Bronchial epithelial cell (primary cell): ENCODE results near the gene FXYD1. TPM values are rescaled to one million over a fixed set of nuclear protein-coding genes. Genes with fewer than 3 reads are reported as not detected.

Source experiments
- DNase-seq: peaks from one replicate; pipeline ENCODE4 v3.0.0-alpha.2; 2010; ENCODE audit warnings: low read depth
- FAIRE-seq: peaks from 2 replicates; lab custom pipeline; 2011; peaks lifted over from hg19 to GRCh38; lab: Jason Lieb, UNC
- H3K27me3 ChIP-seq: 2 replicates; pipeline ENCODE4 v1.5.1; 2011; ENCODE audit warnings: low read length; ENCODE audit not compliant: control insufficient read depth, insufficient read depth
- H3K36me3 ChIP-seq: 2 replicates; pipeline ENCODE4 v1.5.1; 2011; ENCODE audit warnings: low read length; ENCODE audit not compliant: control insufficient read depth, insufficient read depth
- H3K4me3 ChIP-seq: 2 replicates; pipeline ENCODE4 v1.5.1; 2011; ENCODE audit warnings: mild to moderate bottlenecking, low read depth, low read length, control low read depth
- total RNA-seq: library from RNA; depleted of rRNA; stranded (reverse); fragments of >200 nt; gene quantifications from 2 replicates; pipeline ENCODE4 v1.2.1, GENCODE V29; 2014
- TF ChIP-seq, protein P1 (sequence below): IDR thresholded peaks from 2 replicates; pipeline ENCODE4 v1.5.1; 2011; ENCODE audit warnings: mild to moderate bottlenecking, moderate library complexity, low read length, control low read depth, inconsistent platforms; ENCODE audit not compliant: insufficient read depth, severe bottlenecking

Gene FXYD1
- not detected in 2 replicates for total RNA-seq

DNA sequence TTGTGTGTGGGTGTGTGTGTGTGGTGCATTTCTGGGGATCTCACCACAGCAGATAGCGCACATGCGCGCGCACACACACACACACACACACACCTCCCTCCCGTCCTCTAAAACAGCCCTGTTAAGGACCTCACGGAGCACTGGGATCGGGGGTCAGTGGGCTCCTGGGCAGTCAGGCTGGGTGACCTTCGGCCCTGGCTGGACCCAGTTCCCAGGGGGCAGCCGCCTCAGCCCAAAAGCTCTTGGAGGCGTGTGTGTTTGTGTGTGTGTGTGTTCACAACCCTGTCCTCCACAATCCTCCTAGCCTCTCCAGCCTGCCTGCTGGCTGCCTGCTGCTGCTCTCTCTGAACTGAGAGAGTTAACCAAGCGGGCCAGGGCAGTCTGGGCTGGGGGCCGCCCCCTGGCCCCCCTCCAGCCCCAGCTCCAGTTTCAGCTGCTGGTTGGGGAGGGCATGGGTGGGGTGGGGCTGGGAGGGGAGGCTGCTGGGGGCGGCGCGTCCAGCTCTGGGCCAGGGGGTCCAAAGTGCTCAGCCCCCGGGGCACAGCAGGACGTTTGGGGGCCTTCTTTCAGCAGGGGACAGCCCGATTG lies at the start of gene FXYD1:
Gene FXYD1 (plus strand): TSS at position 520 of the 588 bp plus-strand sequence. CDS start 1,256 bp downstream, outside the sequence.
- Histone ChIP-seq H3K27me3 (peaks cover 10% of the 10 kb centered on the region), H3K4me3 (no peak within 1 kb of the TSS), H3K36me3 (no peaks in the 10 kb centered on the region)
- DNase-seq (no peak), FAIRE-seq (no peak)
- TF ChIP-seq, protein P1, sequence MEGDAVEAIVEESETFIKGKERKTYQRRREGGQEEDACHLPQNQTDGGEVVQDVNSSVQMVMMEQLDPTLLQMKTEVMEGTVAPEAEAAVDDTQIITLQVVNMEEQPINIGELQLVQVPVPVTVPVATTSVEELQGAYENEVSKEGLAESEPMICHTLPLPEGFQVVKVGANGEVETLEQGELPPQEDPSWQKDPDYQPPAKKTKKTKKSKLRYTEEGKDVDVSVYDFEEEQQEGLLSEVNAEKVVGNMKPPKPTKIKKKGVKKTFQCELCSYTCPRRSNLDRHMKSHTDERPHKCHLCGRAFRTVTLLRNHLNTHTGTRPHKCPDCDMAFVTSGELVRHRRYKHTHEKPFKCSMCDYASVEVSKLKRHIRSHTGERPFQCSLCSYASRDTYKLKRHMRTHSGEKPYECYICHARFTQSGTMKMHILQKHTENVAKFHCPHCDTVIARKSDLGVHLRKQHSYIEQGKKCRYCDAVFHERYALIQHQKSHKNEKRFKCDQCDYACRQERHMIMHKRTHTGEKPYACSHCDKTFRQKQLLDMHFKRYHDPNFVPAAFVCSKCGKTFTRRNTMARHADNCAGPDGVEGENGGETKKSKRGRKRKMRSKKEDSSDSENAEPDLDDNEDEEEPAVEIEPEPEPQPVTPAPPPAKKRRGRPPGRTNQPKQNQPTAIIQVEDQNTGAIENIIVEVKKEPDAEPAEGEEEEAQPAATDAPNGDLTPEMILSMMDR = no peak

DNA sequence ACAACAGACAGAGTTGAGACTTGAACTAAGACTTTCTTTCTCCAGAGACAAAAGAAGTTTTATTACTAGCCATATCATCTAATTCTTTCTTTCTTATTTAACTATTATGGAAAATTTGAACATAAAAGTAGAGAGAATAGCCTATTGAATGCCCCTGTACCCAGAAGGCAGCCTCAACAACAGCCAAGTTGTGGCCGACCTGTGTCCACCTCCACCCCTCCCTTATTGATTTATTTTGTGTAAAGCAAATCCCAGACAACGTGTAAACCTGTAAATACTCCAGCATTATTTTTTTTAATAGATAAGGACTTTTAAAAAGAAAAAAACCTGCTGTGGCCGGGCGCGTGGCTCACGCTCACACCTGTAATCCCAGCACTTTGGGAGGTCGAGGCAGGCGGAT lies 49.1 kb upstream of the FXYD1 start:
- TF ChIP-seq, protein P1 = no peak
- FAIRE-seq = no peak
- no peaks in the 10 kb centered on the region for H3K36me3 ChIP-seq
- no peak for DNase-seq
- no peak overlapping the region for H3K4me3 ChIP-seq
- H3K27me3 ChIP-seq = no peaks in the 10 kb centered on the region

GRCh38 chr19:35090160-35090505 lies 48.5 kb upstream of the FXYD1 start:
- FAIRE-seq (no peak), DNase-seq (no peak)
- TF ChIP-seq, protein P1 = no peak
- H3K4me3 ChIP-seq = no peak overlapping the region
- no peaks in the 10 kb centered on the region for H3K27me3 ChIP-seq
- no peaks in the 10 kb centered on the region for H3K36me3 ChIP-seq

GRCh38 chr19:35090506-35091214 lies 48.0 kb upstream of the FXYD1 start:
- Histone ChIP-seq H3K27me3 (no peaks in the 10 kb centered on the region), H3K4me3 (no peak overlapping the region), H3K36me3 (no peaks in the 10 kb centered on the region)
- TF ChIP-seq, protein P1 = peak; percentile 72
- peak; percentile 53 for DNase-seq
- FAIRE-seq = no peak

DNA sequence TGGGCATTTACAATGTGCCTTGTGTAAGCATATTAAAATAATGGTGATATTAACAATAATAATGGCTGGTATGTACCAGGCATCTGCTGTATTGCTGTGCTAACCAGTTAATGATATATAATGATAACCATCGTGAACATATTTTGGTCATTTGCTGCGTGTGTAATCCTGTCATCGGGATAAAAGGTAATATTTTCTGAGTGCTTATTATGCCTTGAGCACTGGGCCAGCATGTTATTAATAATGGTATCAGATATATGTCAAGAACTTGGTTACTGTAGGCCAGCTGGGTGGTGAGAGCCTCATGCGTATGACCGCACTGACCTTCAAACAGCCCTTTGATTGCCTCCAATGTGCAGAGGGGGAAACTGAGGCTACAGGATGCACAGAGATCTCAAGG lies 45.2 kb upstream of the FXYD1 start:
- H3K4me3 ChIP-seq = no peak overlapping the region
- TF ChIP-seq, protein P1 = no peak
- no peak for FAIRE-seq

More for the DNA sequence above, 45.2 kb upstream of the FXYD1 start:
- no peak for DNase-seq
- Histone ChIP-seq H3K36me3 (no peaks in the 10 kb centered on the region), H3K27me3 (no peaks in the 10 kb centered on the region)
